ENCODE data around the gene CCDC12.

CCDC12 gene

DNA sequence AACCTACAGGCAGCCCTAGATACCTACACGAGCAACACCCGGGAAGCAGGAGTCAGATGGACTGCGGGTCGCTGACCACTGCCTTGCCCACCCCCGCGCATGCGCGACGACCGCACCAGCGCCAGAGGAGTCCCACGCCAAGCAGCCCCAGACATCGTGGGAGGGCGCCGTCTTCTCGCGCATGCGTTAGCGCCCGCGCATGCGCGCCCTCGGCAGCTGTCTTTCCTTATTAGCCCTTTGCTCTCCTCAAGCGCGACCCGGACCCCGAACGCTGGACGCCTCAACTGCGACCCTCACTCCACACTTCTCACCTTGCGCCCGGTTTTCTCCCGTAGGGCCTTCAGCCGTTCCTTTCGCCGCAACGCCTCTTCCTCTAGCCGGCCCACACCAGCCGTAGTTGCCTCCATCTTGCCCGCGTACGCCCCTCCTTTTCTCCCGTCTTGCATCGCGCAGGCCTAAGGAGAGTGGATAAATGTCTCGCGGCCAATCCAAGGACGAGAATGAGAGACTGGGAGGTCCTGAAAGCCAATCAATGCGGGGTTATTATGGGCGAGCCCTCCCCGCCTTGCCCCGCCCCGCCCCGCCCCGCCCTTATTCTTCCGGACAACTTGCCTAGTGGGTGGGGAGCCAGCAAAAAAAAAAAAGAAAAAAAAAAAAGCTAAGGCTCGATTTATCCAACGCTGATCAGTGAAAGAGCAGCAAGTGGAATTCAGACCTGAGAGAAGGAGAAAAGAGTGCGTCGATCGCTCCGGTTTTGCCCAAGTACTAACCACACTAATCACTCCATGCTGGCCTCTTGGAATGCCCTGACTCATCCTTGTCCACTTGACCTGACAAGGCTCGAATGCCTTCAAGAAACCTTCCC, at the start of gene CCDC12:
TSS of gene CCDC12 (minus strand) at position 420 of the 865 bp plus-strand sequence. CDS start at position 407, 13 bp downstream.
- POLR2A ChIA-PET = interaction anchor here (0.7 to 1.9 kb wide), 9 partner anchors 9 to 404 kb away, joined by 3 to 5 read pairs (median 4); partner anchors contain the start of gene PTPN23
- peak; percentile 94 for DNase-seq (ENCODE audit: extremely low spot score)
- CTCF ChIA-PET = interaction anchor here (0.6 kb wide), 1 partner anchor 41 kb away, joined by 3 read pairs; no protein-coding TSS in a partner anchor
- TF ChIP-seq CTBP1 (IDR thresholded peaks at IDR 0.05; ENCODE audit: borderline replicate concordance) (no peak), TARDBP (IDR thresholded peaks at IDR 0.05) (no peak; the same call in 1 of the 2 replicates), ELF4 (IDR thresholded peaks at IDR 0.05) (no peak), FOXM1 (IDR thresholded peaks at IDR 0.05; ENCODE audit: borderline replicate concordance) (no peak), ZNF384 (IDR thresholded peaks at IDR 0.05) (peak; percentile 100), ARNT (IDR thresholded peaks at IDR 0.05) (no peak), FOXK2 (IDR thresholded peaks at IDR 0.05) (no peak), BHLHE40 (IDR thresholded peaks at IDR 0.05; ENCODE audit: borderline replicate concordance) (no peak), SUZ12 (IDR thresholded peaks at IDR 0.05) (no peak), FOXA1 (IDR thresholded peaks at IDR 0.05) (no peak), L3MBTL2 (conservative IDR thresholded peaks at IDR 0.05) (peak; percentile 64; the same call in 1 of the 2 replicates)
- TF ChIP-seq, protein P1, sequence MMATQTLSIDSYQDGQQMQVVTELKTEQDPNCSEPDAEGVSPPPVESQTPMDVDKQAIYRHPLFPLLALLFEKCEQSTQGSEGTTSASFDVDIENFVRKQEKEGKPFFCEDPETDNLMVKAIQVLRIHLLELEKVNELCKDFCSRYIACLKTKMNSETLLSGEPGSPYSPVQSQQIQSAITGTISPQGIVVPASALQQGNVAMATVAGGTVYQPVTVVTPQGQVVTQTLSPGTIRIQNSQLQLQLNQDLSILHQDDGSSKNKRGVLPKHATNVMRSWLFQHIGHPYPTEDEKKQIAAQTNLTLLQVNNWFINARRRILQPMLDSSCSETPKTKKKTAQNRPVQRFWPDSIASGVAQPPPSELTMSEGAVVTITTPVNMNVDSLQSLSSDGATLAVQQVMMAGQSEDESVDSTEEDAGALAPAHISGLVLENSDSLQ (IDR thresholded peaks at IDR 0.05) = no peak

DNA sequence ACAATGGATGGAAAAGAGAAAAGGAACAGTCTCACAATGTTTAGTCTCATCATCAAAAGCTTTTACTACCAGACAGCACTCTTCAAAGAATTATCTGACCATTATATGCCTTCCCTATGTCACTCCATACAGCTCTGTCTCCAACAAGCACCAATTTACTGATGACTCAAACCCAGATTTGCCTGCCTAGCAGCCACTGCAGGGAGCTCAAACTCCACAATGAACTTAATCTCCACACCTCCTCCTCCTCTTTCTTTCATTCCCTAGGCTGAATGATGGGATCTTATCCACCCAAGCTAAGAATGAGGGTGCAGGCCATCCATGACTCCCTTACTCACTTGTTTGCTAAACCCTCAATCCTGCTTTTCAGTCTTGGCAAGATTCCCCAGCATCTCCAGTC, 48.4 kb upstream of the CCDC12 start:
- no peak for DNase-seq (ENCODE audit: extremely low spot score)
- POLR2A ChIA-PET = interaction anchor here (1.0 kb wide), 1 partner anchor 16 kb away, joined by 3 read pairs; no protein-coding TSS in a partner anchor
- TF ChIP-seq ELF4 (IDR thresholded peaks at IDR 0.05) (no peak), BHLHE40 (IDR thresholded peaks at IDR 0.05; ENCODE audit: borderline replicate concordance) (no peak), ZNF384 (IDR thresholded peaks at IDR 0.05) (no peak), NFRKB (IDR thresholded peaks at IDR 0.05) (no peak), TARDBP (IDR thresholded peaks at IDR 0.05) (no peak), CTBP1 (IDR thresholded peaks at IDR 0.05; ENCODE audit: borderline replicate concordance) (no peak), L3MBTL2 (conservative IDR thresholded peaks at IDR 0.05) (no peak), FOXA1 (IDR thresholded peaks at IDR 0.05) (no peak), SUZ12 (IDR thresholded peaks at IDR 0.05) (no peak)
- TF ChIP-seq, protein P1 (IDR thresholded peaks at IDR 0.05) = no peak
- CTCF ChIA-PET = no interaction called here

DNA sequence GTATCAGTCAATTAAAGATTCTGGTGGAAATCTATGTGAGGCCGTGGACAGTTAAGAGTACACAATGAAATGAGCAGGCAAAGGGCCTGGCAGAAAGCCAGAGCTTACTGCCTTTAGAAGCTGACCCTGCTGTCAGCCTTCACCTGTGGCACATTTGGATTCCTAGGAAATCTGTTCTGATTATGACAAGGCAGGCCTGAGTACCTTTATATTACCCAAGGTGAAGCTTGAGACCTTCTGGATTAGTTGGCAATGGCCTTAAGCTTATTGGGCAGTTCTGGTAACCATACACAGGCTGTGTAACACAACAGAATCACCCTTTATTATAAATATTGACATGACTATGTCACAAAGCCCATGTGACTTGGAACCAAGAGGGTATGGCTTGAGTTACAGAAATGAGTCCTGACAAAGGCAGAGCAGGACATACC, 46.1 kb upstream of the CCDC12 start:
- POLR2A ChIA-PET = interaction anchor here (2.0 kb wide), 1 partner anchor 14 kb away, joined by 9 read pairs; no protein-coding TSS in a partner anchor
- DNase-seq (ENCODE audit: extremely low spot score) = no peak
- TF ChIP-seq ARNT (IDR thresholded peaks at IDR 0.05) = no peak
- TF ChIP-seq FOXK2 (IDR thresholded peaks at IDR 0.05) = no peak
- no peak for TF ChIP-seq HDGF (IDR thresholded peaks at IDR 0.05; ENCODE audit: borderline replicate concordance)
- no peak for TF ChIP-seq FOXA1 (IDR thresholded peaks at IDR 0.05)
- TF ChIP-seq BHLHE40 (IDR thresholded peaks at IDR 0.05; ENCODE audit: borderline replicate concordance) = no peak
- TF ChIP-seq, protein P1 (IDR thresholded peaks at IDR 0.05) = no peak
- no peak for TF ChIP-seq CTBP1 (IDR thresholded peaks at IDR 0.05; ENCODE audit: borderline replicate concordance)
- TF ChIP-seq FOXM1 (IDR thresholded peaks at IDR 0.05; ENCODE audit: borderline replicate concordance) = no peak
- TF ChIP-seq SP1 (IDR thresholded peaks at IDR 0.05) = no peak
- no peak for TF ChIP-seq LEF1 (IDR thresholded peaks at IDR 0.05; ENCODE audit: borderline replicate concordance)
- no peak for TF ChIP-seq ZNF384 (IDR thresholded peaks at IDR 0.05)
- TF ChIP-seq NFRKB (IDR thresholded peaks at IDR 0.05) = no peak
- TF ChIP-seq L3MBTL2 (conservative IDR thresholded peaks at IDR 0.05) = no peak
- TF ChIP-seq SUZ12 (IDR thresholded peaks at IDR 0.05) = no peak
- no peak for TF ChIP-seq ELF4 (IDR thresholded peaks at IDR 0.05)
- no peak for TF ChIP-seq TARDBP (IDR thresholded peaks at IDR 0.05)

DNA sequence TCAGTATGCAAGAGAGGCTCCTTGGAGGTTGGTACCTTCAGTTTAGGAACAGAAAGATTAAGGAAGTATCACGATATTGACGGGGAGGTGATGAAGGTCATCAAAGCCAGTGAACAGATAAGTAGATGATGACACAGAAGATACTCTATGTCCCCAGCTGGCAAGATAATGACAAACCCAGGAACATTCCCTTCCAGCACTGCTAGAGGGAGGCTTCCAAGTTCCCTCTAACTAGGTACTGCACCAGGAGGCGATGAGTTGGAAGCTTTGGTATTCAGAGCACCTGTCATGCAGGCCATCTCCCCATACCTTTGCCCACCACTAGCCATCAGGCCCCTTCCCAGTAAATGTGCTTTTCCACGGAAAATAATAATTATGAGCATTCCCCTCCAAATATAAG, 43.8 kb upstream of the CCDC12 start:
- ChIA-PET CTCF (no interaction called here), POLR2A (no interaction called here)
- TF ChIP-seq FOXM1 (IDR thresholded peaks at IDR 0.05; ENCODE audit: borderline replicate concordance) (no peak), FOXA1 (IDR thresholded peaks at IDR 0.05) (no peak), HDGF (IDR thresholded peaks at IDR 0.05; ENCODE audit: borderline replicate concordance) (no peak), BHLHE40 (IDR thresholded peaks at IDR 0.05; ENCODE audit: borderline replicate concordance) (no peak), L3MBTL2 (conservative IDR thresholded peaks at IDR 0.05) (no peak), ARNT (IDR thresholded peaks at IDR 0.05) (no peak), CTBP1 (IDR thresholded peaks at IDR 0.05; ENCODE audit: borderline replicate concordance) (no peak), NFRKB (IDR thresholded peaks at IDR 0.05) (no peak), LEF1 (IDR thresholded peaks at IDR 0.05; ENCODE audit: borderline replicate concordance) (no peak), SUZ12 (IDR thresholded peaks at IDR 0.05) (no peak), ZNF384 (IDR thresholded peaks at IDR 0.05) (no peak), FOXK2 (IDR thresholded peaks at IDR 0.05) (no peak), ELF4 (IDR thresholded peaks at IDR 0.05) (no peak), TARDBP (IDR thresholded peaks at IDR 0.05) (no peak), SP1 (IDR thresholded peaks at IDR 0.05) (no peak)
- TF ChIP-seq, protein P1 (IDR thresholded peaks at IDR 0.05) = no peak
- DNase-seq (ENCODE audit: extremely low spot score) = no peak

More for the DNA sequence above, 46.1 kb upstream of the CCDC12 start:
- CTCF ChIA-PET = no interaction called here

DNA sequence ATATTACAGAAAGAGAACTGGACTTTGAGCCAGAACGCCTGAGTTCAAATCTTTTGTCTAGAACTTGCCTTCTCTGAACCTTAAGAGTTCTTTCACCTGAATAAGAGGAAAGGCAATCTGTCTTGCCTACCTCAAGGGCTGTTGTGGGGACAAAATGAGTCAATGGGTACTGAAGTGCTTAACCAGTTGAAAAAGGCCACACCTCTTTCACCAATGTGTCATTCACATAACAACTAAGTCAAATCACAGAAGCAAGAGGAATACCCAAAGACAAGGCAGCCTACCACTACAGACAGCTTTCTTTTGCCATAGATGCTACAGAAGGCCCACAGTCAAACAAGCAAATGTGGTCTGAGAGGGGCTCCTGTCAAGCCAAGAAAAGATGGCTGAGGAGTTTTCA, 42.7 kb upstream of the CCDC12 start:
- CTCF ChIA-PET = no interaction called here
- POLR2A ChIA-PET = interaction anchor here (1.9 kb wide), 1 partner anchor 10 kb away, joined by 7 read pairs; no protein-coding TSS in a partner anchor
- no peak for DNase-seq (ENCODE audit: extremely low spot score)
- no peak for TF ChIP-seq L3MBTL2 (conservative IDR thresholded peaks at IDR 0.05)
- TF ChIP-seq BHLHE40 (IDR thresholded peaks at IDR 0.05; ENCODE audit: borderline replicate concordance) = no peak
- TF ChIP-seq, protein P1 (IDR thresholded peaks at IDR 0.05) = no peak
- TF ChIP-seq SP1 (IDR thresholded peaks at IDR 0.05) = no peak
- TF ChIP-seq SUZ12 (IDR thresholded peaks at IDR 0.05) = no peak
- TF ChIP-seq NFRKB (IDR thresholded peaks at IDR 0.05) = no peak
- no peak for TF ChIP-seq LEF1 (IDR thresholded peaks at IDR 0.05; ENCODE audit: borderline replicate concordance)
- TF ChIP-seq CTBP1 (IDR thresholded peaks at IDR 0.05; ENCODE audit: borderline replicate concordance) = no peak
- no peak for TF ChIP-seq HDGF (IDR thresholded peaks at IDR 0.05; ENCODE audit: borderline replicate concordance)
- no peak for TF ChIP-seq FOXM1 (IDR thresholded peaks at IDR 0.05; ENCODE audit: borderline replicate concordance)
- TF ChIP-seq FOXA1 (IDR thresholded peaks at IDR 0.05) = no peak
- TF ChIP-seq ARNT (IDR thresholded peaks at IDR 0.05) = no peak
- no peak for TF ChIP-seq FOXK2 (IDR thresholded peaks at IDR 0.05)
